ENCODE data around the gene RNF215. TPM values are rescaled to one million over a fixed set of nuclear protein-coding genes. Genes with fewer than 3 reads are reported as not detected.
A peak's percentile ranks its signal among the peaks of the same experiment; 100 is the strongest.

The RNF215 gene
- total RNA-seq, 4 donors from 2014 or later, result 6.6 to 18.5 (median 15.0) TPM

DNA sequence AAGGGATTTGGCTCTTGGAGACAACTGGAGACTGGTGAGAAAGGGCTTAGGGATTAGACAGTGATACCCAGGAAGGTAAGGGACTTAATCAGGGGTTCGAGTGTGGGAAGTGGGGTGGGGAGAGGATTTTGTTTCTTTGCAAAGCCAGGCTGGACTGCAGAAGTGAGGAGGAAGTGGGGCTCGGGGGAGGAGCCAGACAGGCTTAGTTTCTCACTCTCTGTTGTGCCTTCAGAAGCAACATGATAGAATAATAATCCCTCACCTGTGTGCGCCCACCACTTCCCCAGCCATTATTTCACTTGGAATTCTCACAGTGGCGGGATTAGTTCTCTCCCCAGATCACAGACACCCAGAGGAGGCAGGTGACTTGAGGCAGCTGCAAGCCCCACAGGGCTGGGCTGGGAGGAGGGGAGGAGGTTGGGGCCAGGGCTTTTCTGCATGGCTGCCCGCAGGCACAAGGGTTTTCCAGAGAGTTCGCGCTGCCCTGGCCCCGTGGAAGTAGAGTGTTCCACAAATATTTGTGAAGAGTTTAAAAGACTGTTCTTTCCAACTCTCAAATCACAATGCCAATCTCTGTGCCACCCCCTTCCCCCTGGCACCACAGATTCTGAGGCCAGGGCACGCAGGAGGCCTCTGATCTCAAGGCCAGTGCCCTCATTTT, 5.6 kb upstream of the RNF215 start:
- 73% methylated on average over 9 of the region's 9 CpGs for WGBS
- H3K4me3 ChIP-seq, result no peak overlapping the region
- no peak for DNase-seq (ENCODE audit: extremely low spot score)
- no peaks in the 10 kb centered on the region for H3K27me3 ChIP-seq
- H3K4me1 ChIP-seq, result peaks cover 13 to 23% (median 18%) of the 10 kb centered on the region in 4 donors
- no peaks in the 10 kb centered on the region for H3K9me3 ChIP-seq
- intact Hi-C loops (cut with DNase I), result loop anchor here (2.0 to 5.0 kb wide), 3 partner anchors 35 to 285 kb away; partner anchors contain the start of gene MTFP1
- H3K27ac ChIP-seq (replicated peaks in 1 of 4), result no peak overlapping the region
- H3K36me3 ChIP-seq, result no peaks in the 10 kb centered on the region
- no peak for TF ChIP-seq POLR2A (IDR thresholded peaks at IDR 0.05; ENCODE audit: low read depth)
- TF ChIP-seq, protein P1, sequence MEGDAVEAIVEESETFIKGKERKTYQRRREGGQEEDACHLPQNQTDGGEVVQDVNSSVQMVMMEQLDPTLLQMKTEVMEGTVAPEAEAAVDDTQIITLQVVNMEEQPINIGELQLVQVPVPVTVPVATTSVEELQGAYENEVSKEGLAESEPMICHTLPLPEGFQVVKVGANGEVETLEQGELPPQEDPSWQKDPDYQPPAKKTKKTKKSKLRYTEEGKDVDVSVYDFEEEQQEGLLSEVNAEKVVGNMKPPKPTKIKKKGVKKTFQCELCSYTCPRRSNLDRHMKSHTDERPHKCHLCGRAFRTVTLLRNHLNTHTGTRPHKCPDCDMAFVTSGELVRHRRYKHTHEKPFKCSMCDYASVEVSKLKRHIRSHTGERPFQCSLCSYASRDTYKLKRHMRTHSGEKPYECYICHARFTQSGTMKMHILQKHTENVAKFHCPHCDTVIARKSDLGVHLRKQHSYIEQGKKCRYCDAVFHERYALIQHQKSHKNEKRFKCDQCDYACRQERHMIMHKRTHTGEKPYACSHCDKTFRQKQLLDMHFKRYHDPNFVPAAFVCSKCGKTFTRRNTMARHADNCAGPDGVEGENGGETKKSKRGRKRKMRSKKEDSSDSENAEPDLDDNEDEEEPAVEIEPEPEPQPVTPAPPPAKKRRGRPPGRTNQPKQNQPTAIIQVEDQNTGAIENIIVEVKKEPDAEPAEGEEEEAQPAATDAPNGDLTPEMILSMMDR (IDR thresholded peaks at IDR 0.05), result no peak

DNA sequence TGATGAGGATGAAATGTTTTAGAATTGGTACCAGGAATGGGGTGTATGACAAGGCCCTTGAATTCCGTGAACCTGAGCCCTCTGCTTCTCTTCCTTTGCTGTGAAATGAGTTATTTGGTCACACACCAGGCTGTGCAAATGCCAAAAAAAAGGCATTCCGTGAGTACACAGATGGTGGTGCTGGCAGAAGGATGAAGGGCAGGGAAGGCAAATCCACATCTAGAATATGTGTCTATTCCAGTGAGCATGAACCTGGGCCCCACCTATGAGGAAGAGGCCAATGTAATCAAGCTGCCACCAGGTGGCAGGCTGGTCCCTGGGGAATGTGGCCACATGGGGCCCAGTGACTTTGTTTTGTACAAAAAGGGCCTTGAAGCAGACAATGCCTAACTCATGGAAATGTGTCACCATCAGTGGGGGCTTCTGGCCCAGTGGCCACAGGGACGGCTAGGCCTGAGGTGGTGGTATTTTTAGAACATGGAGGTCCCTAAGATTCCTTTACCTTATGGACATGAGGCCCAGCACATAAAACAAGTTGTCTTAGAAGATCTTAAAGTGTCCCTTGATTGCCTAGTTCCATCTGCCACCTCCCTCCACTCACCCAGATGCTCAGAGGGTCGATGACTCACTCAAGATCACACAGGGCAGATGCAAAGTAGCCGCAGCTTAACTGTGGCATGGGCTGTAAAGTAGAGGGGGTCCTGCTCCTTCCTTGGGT, 3.9 kb upstream of the RNF215 start:
- intact Hi-C loops (cut with DNase I), result loop anchor here (5.0 kb wide), 2 partner anchors 36 to 284 kb away; partner anchors contain the start of gene MTFP1
- DNase-seq (ENCODE audit: extremely low spot score), result no peak
- H3K9me3 ChIP-seq, result no peaks in the 10 kb centered on the region
- H3K4me3 ChIP-seq, result no peak overlapping the region
- H3K36me3 ChIP-seq, result no peaks in the 10 kb centered on the region
- TF ChIP-seq, protein P1 (IDR thresholded peaks at IDR 0.05), result peak; percentile 65 to 80 (median 78)
- no peak for TF ChIP-seq EP300 (IDR thresholded peaks at IDR 0.05)
- peak in 1 of 2 donors; percentile 9 for TF ChIP-seq POLR2AphosphoS5 (IDR thresholded peaks at IDR 0.05)
- WGBS, result 82% methylated on average over 5 of the region's 5 CpGs
- H3K27ac ChIP-seq (replicated peaks in 1 of 4), result no peak overlapping the region
- H3K4me1 ChIP-seq, result peaks cover 9 to 19% (median 14%) of the 10 kb centered on the region in 4 donors
- H3K27me3 ChIP-seq, result no peaks in the 10 kb centered on the region

DNA sequence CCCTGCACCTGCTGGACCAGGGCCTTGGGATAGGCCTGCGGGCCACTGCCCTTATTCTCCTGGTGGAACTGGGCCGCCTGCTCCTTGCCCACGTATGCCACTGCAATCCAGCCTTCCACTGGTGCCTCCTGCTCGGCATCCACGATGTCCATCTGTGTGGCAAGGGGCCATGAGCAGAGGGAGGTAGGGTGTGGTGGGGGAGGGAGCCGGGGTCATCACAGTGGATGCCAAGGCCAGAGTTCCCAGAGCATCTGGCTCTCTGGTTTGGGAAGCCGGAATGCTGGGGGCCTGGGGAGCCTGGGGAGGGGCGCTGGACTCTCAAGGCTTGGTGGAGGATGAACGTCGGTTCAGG, 627 bp downstream of the RNF215 start:
- Histone ChIP-seq H3K36me3 (peaks cover 0 to 27% (median 16%) of the 10 kb centered on the region in 4 donors), H3K9me3 (no peaks in the 10 kb centered on the region), H3K4me3 (peak overlapping the region; percentile 63 to 92 (median 64)), H3K4me1 (peaks cover 11 to 17% (median 15%) of the 10 kb centered on the region in 4 donors), H3K27ac (replicated peaks in 1 of 4) (peak overlapping the region; percentile 75 to 82 (median 78)), H3K27me3 (no peaks in the 10 kb centered on the region)
- TF ChIP-seq, protein P1 (IDR thresholded peaks at IDR 0.05), result no peak
- TF ChIP-seq POLR2A (IDR thresholded peaks at IDR 0.05; ENCODE audit: low read depth) (no peak), POLR2AphosphoS5 (IDR thresholded peaks at IDR 0.05) (no peak), EP300 (IDR thresholded peaks at IDR 0.05) (no peak)
- intact Hi-C loops (cut with DNase I), result loop anchor here (1.0 kb wide), 1 partner anchor 98 kb away; no protein-coding TSS in a partner anchor
- 22% methylated on average over 9 of the region's 10 CpGs for WGBS
- DNase-seq (ENCODE audit: extremely low spot score), result no peak

DNA sequence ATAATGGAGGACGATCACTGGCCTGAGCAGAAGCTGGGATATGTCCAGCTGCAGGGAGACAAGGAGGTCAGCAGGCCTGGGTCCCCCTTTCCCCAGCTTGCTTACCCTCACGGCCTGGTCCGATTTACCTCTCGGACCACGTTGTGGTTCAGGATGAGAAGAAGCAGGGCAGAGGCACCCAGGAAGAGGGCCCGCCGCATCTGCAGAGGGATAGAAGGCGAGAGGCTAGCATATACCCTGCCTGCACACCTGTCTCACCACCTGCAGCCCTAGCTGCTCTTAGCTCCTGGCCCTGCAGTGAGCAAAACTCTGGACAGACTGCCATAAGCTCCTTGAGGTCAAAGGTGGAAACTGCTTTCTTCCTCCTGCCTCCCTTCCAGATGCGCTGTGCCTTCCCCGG, 1.3 kb downstream of the RNF215 start:
- H3K36me3 ChIP-seq, result peaks cover 0 to 33% (median 22%) of the 10 kb centered on the region in 4 donors
- H3K4me1 ChIP-seq, result peaks cover 11 to 17% (median 15%) of the 10 kb centered on the region in 4 donors
- no peaks in the 10 kb centered on the region for H3K27me3 ChIP-seq
- H3K4me3 ChIP-seq, result peak overlapping the region in 1 of 4 donors; percentile 92
- TF ChIP-seq, protein P1 (IDR thresholded peaks at IDR 0.05), result no peak
- TF ChIP-seq POLR2A (IDR thresholded peaks at IDR 0.05; ENCODE audit: low read depth) (no peak), POLR2AphosphoS5 (IDR thresholded peaks at IDR 0.05) (no peak), EP300 (IDR thresholded peaks at IDR 0.05) (no peak)
- H3K9me3 ChIP-seq, result no peaks in the 10 kb centered on the region
- H3K27ac ChIP-seq (replicated peaks in 1 of 4), result peak overlapping the region in 2 of 4 donors; percentile 81 to 82
- intact Hi-C loops (cut with DNase I), result loop anchor here (1.0 kb wide), 1 partner anchor 98 kb away; no protein-coding TSS in a partner anchor
- WGBS, result 95% methylated on average over 10 of the region's 10 CpGs
- DNase-seq (ENCODE audit: extremely low spot score), result no peak

Data from esophagus muscularis mucosa (tissue), 4 donors.